KBM-7 (cell line): ENCODE results near the gene PDLIM1.

Experiments
- DNase-seq: peaks from one replicate; pipeline ENCODE4 v3.0.0-alpha.2; 2015
- in situ Hi-C: fragments of 300-500 bp; cut with MboI; formaldehyde crosslinking; loops from 2 replicates; pipeline ENCODE4 v1.14.3; 2020; ENCODE audit warnings: low sequenced_read_pairs, low pct_unique_long_range_greater_than_20kb, mixed read lengths

Gene PDLIM1

DNA sequence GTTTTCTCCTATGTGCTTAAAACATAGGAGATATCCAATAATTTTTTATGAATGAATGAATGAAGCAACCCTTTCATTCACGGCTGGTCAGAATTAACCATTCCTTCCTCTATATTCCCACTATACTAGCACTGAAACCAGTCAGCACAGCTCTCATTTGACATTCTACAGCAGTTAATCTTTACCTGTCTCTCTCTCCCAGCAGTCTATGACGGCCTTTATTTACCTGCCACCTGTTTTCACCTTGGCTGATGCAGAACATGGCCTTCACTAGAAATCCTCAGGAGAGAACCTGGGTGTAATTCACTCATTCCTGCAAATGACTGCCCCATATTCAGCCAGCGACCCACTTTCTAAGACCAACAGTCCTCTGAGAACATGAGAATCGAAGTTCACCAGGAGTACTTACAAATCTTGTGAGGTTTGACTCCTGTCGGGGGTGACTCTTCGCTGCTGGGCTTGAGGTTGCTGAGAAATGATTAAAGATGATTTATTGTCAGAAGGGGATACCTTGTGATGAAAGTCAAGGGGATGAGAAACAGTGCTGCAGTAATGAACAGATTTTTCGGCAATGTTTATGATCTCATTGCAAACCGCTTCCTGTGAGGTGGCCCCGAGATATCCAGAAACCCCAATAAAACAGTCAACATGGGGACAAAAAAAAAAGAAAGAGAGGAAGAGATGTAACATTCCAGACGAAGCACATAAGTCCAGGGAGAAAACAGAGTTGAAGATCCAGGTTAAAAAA lies 30.9 kb upstream of the PDLIM1 start:
- in situ Hi-C loops, result no loop called here
- no peak for DNase-seq

DNA sequence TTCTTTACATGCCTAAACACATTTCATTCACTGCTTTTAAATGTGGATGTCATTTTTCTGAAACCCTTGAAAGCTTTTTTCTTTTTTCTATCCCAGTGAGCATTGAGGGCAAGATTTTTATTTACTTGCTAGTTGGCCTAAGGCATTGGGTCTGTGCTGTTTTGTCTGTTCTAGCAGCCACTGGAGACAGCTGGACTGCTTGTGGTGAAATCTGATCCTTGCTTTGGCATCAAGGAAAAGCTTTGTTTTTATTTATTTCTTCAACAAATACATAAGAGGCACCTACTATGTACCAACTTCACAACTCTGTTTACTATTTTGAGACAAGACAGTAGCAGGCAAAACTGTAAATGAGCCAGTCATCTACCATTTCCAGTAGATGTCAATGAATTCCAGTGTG lies 28.4 kb upstream of the PDLIM1 start:
- in situ Hi-C loops, result no loop called here
- no peak for DNase-seq

GRCh38 chr10:95315509-95315908 lies 24.7 kb upstream of the PDLIM1 start:
- in situ Hi-C loops, result no loop called here
- DNase-seq, result no peak

DNA sequence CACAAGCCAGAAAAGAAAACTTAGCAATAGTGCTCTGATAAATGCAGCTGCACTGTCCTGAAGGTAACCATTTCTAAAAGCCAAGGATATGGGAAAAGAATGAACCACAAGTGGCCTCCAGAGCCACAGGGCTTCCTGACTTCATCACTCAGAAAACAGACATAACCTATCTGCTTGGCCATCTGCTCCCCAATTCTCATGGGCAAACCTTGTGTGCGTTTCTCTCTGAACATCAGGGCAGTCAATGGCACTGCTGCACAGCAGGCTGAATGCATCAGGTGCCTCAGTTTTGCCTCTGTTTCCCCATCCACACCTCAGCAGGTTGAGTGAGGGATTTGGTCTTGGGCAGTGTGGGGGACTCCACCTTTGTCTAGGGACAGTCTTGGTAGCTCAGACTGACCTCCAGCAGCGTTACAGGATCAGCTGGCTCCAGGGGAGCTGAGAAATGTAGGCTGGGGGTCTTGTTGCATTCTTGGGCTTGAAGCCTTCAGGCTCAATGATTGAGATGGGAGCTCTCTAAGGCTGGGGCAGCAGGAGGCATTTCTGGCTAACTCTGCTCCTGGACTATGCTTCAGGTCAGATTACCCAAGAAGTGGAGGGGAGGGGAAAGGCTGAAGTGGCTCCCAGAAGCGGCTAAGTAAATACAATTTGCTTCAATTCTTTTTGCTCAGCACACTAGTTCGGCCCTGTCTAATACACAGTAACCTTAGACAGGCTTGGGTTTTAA lies 23.6 kb upstream of the PDLIM1 start:
- DNase-seq, result no peak
- in situ Hi-C loops, result no loop called here

- no peak for DNase-seq
- in situ Hi-C loops, result no loop called here
Observed at GRCh38 chr10:95312986-95313495, 22.2 kb upstream of the PDLIM1 start.

DNA sequence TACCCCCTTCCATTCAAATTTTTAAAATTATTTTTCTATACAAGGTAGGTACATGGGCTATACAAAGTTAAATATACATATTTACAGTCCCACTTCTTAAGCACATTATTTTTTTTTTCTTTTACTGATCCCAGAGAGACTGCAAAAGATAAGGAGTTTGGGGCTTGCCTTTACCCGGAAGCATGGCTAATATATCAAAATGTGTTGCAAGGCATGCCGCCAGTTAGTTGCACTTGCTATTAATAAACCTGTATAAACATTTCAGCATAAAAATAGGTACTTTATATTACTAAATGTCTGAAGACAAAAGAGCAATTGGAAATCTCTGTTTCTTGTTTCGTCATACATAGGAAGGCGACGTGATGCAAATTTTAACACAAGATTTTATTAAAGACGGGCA lies 21.5 kb upstream of the PDLIM1 start:
- in situ Hi-C loops, result no loop called here
- DNase-seq, result no peak

DNA sequence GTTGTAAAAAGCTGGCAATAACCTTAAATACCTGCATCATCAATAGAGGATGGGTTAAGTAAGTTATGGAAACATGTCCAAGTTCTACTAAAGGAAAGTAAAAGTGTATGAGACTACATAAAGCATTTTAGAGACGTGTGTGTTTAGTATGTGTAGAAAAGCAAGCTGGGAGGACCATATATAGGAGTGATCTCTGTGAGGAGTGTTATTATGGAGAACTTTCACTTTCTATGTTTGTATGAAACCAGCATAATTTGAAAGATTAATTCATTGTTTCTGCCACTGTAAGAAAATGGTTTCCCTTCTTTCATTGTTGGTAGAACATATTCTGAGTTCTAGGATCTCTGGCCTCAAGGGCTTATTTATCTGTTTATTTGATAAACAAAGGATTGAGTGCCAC lies 19.2 kb upstream of the PDLIM1 start:
- no peak for DNase-seq
- in situ Hi-C loops, result no loop called here

- in situ Hi-C loops, result no loop called here
- DNase-seq, result peak; percentile 80
Observed at GRCh38 chr10:95308389-95309302, 17.8 kb upstream of the PDLIM1 start.

GRCh38 chr10:95306851-95307250 lies 16.0 kb upstream of the PDLIM1 start:
- in situ Hi-C loops, result no loop called here
- no peak for DNase-seq

- in situ Hi-C loops, result no loop called here
- no peak for DNase-seq
Observed at GRCh38 chr10:95306318-95306650, 15.5 kb upstream of the PDLIM1 start.

DNA sequence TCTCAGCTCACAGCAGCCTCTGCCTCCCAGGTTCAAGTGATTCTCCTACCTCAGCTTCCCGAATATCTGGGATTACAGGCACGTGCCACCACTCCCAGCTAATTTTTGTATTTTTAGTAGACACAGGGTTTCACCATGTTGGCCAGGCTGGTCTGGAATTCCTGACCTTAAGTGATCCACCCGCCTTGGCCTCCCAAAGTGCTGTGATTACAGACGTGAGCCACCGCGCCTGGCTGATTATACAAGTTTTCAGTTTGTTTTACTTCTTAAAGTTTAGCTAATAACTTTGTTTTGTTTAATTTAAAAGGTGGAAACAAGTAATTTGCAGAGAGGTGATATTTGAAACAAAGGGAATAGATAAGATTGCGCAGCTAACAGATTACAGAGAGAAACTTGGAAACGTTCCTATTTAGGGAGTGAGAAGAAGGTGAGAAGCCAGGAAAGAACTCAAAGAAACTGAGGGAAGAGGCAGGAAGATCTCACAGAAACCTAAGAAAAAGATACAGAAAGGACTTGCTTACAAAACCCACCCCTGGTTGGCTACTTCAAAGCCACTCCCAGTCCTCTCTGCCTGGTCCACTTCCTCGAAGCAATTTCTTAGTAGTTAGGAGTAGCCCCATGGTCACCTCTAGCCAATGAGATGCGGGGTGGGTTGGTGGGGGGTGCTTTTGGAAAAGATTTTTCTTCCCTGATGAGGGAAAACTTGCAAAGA lies 15.0 kb upstream of the PDLIM1 start:
- in situ Hi-C loops, result no loop called here
- DNase-seq, result no peak

DNA sequence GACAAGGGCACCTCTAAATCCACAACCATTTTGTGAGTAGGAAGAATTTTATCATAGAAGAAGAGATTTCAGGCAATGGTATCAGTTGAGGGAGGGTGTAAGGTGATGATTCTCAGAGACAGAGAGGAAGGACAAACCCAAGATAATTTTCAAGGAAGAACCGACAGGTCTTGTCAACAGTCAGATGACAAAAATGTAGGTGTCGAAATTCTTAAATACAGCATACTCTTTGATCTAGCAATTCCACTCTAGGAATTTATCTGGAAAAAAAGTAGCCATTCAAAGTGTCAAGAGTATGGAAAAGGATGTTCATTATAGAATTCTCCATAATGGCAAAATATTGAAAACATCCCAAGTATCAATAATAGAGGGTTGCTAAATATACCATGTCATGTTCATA lies 14.2 kb upstream of the PDLIM1 start:
- in situ Hi-C loops, result no loop called here
- no peak for DNase-seq

DNA sequence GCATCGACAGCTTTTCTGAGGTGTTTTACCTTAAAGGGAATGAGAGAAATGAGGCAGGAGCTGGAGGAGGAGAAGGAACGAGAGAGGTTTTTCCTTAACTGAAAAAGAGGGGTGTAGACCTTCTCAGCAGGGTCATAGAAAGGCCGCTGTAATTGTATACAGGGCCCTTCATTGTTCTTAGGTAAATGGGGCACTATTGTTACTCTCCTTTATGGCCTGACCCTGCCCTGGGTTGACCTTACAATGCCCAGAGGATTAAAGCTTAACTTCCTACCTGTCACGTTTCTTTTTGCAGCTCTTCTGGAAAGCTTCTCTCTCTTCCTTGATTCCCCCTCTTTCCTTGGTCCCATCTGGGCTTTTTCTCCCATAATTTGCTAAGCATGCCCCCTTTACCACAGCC lies 13.7 kb upstream of the PDLIM1 start:
- in situ Hi-C loops, result no loop called here

DNA sequence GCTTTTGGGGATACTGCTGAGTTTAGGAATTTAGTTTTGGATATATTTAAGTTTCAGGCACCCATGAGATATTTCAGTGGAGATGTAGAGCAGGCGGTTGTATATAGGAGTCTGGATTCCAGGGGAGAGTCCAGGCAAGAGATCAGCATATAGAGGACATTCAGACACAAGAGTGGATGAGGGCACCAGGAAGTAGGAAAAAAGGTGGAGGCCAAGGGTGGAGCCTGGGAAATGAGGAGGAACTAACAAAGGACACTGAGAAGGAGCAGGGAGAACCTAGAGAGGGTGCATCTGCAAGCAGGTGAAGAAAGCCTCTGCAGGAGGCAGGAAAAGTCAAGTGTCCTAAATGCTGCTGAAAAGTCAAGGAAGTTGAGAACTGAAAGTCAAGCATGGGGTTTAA lies 13.1 kb upstream of the PDLIM1 start:
- in situ Hi-C loops, result no loop called here

More for the DNA sequence above, 13.7 kb upstream of the PDLIM1 start:
- DNase-seq, result no peak

GRCh38 chr10:95303535-95303934 lies 12.7 kb upstream of the PDLIM1 start:
- in situ Hi-C loops, result no loop called here
- DNase-seq, result no peak

More for the DNA sequence above, 13.1 kb upstream of the PDLIM1 start:
- DNase-seq, result no peak

DNA sequence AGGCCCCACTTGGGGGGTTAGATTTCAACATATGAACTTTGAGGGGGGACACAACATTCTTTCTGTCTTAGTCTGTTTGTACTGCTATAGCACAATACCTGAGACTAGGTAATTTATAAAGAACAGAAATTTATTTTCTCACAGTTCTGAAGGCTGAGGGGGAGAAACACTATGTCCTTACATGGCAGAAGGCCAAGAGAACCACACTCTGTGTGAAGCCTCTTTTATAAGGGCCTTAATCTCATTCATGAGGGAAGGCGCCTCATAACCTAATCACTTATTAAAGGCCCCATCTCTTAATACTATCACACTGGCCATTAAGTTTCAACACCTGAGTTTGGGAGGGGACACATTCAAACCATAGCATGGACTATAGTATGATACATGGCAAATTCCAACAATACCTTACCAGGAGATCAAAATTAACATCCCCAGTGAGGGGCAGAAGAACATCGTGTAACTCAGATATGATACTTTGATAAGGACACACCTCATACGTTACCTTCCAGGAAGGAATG lies 9.3 kb upstream of the PDLIM1 start:
- no peak for DNase-seq
- in situ Hi-C loops, result no loop called here

- DNase-seq, result peak; percentile 94
- in situ Hi-C loops, result no loop called here
Observed at GRCh38 chr10:95297402-95297801, 6.6 kb upstream of the PDLIM1 start.

DNA sequence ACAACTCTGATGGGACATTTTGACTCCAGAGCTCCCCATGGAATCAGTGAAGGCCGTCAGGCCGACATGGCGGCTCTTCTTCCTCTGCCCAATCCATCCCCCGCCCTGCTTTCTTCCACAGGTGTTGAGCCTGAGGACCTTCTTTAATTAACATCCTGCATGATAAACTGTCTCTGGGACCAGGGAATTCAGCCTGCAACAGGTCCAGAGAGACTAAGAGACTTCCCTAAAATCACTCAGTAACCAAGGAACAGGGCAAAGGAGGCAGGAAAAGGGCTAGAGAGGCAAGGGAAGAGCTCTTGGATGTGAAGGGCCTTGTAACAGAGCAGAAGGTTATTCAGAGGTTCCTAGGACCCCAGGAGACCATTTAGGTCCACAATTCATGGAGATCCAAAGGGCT lies 6.0 kb upstream of the PDLIM1 start:
- in situ Hi-C loops, result no loop called here
- DNase-seq, result no peak
